ENCODE measurements around the gene TOMM40L.
A peak's percentile ranks its signal among the peaks of the same experiment; 100 is the strongest.

Gene TOMM40L

GRCh38 chr1:161201836-161202712 is 23.8 kb upstream of the TOMM40L start, which contains the start of gene NDUFS2:
TSS of gene NDUFS2 (plus strand) at chr1:161202367. CDS start at chr1:161202386, 19 bp downstream.
- H3K27ac ChIP-seq, result peak within 1 kb of the TSS; percentile 88
- TF ChIP-seq ZFX (IDR thresholded peaks at IDR 0.05; ENCODE audit: borderline replicate concordance) (no peak), CTCF (IDR thresholded peaks at IDR 0.05) (peak; percentile 57)

- TF ChIP-seq CTCF (IDR thresholded peaks at IDR 0.05), result no peak
- TF ChIP-seq ZFX (IDR thresholded peaks at IDR 0.05; ENCODE audit: borderline replicate concordance), result no peak
- H3K27ac ChIP-seq, result no peak overlapping the region
These were observed 19.3 kb upstream of the TOMM40L start for GRCh38 chr1:161206411-161207140.

GRCh38 chr1:161207173-161207572 is 18.7 kb upstream of the TOMM40L start:
- TF ChIP-seq ZFX (IDR thresholded peaks at IDR 0.05; ENCODE audit: borderline replicate concordance) (no peak), CTCF (IDR thresholded peaks at IDR 0.05) (no peak)
- no peak overlapping the region for H3K27ac ChIP-seq

GRCh38 chr1:161209790-161210409 is 16.0 kb upstream of the TOMM40L start:
- TF ChIP-seq ZFX (IDR thresholded peaks at IDR 0.05; ENCODE audit: borderline replicate concordance) (no peak), CTCF (IDR thresholded peaks at IDR 0.05) (peak; percentile 99)
- no peak overlapping the region for H3K27ac ChIP-seq

- H3K27ac ChIP-seq, result no peak overlapping the region
- TF ChIP-seq CTCF (IDR thresholded peaks at IDR 0.05), result no peak
- no peak for TF ChIP-seq ZFX (IDR thresholded peaks at IDR 0.05; ENCODE audit: borderline replicate concordance)
These were observed 11.5 kb upstream of the TOMM40L start for GRCh38 chr1:161214369-161214768.

- TF ChIP-seq ZFX (IDR thresholded peaks at IDR 0.05; ENCODE audit: borderline replicate concordance) (no peak), CTCF (IDR thresholded peaks at IDR 0.05) (no peak)
- H3K27ac ChIP-seq, result no peak within 1 kb of the TSS
These were observed 10.8 kb upstream of the TOMM40L start, which contains the start of gene FCER1G for GRCh38 chr1:161215076-161215475. TSS of gene FCER1G (plus strand) at chr1:161215295. CDS start at chr1:161215322, 27 bp downstream.
